ENCODE data around the gene TUBA4B. TPM values are rescaled to one million over a fixed set of nuclear protein-coding genes. Genes with fewer than 3 reads are reported as not detected.

TUBA4B gene
- not detected in 2 replicates for total RNA-seq
- long read RNA-seq = 0 reads

GRCh38 chr2:219252900-219253752 lies at the start of gene TUBA4B:
Gene TUBA4B, plus strand, starts transcription at chr2:219253243. Its CDS starts 165 bp downstream, at chr2:219253408.
- no peak for DNase-seq (ENCODE audit: low spot score, unreplicated experiment)
- H3K27me3 Mint-ChIP-seq = peaks cover 56% of the 10 kb centered on the region
- TF ChIP-seq CTCF (IDR thresholded peaks at IDR 0.05; ENCODE audit: unreplicated experiment) = no peak
- peak within 1 kb of the TSS; percentile 71 for H3K4me3 Mint-ChIP-seq (ENCODE audit: low read depth)
- peak within 1 kb of the TSS; percentile 52 for H3K27ac Mint-ChIP-seq
- H3K36me3 Mint-ChIP-seq (ENCODE audit: insufficient read depth) = no peaks in the 10 kb centered on the region
- H3K4me1 Mint-ChIP-seq (ENCODE audit: low read depth) = peaks cover 17% of the 10 kb centered on the region
- no peaks in the 10 kb centered on the region for H3K9me3 Mint-ChIP-seq (ENCODE audit: low read depth)

- Mint-ChIP-seq H3K36me3 (ENCODE audit: insufficient read depth) (peaks cover 5% of the 10 kb centered on the region), H3K27ac (no peak overlapping the region), H3K9me3 (ENCODE audit: low read depth) (no peaks in the 10 kb centered on the region), H3K4me3 (ENCODE audit: low read depth) (no peak overlapping the region), H3K4me1 (ENCODE audit: low read depth) (peaks cover 11% of the 10 kb centered on the region), H3K27me3 (peaks cover 5% of the 10 kb centered on the region)
- TF ChIP-seq CTCF (IDR thresholded peaks at IDR 0.05; ENCODE audit: unreplicated experiment) = no peak
- DNase-seq (ENCODE audit: low spot score, unreplicated experiment) = no peak
Measured at GRCh38 chr2:219204425-219205164, 48.4 kb upstream of the TUBA4B start.

- Mint-ChIP-seq H3K27me3 (peaks cover 4% of the 10 kb centered on the region), H3K4me3 (ENCODE audit: low read depth) (peak overlapping the region; percentile 47), H3K36me3 (ENCODE audit: insufficient read depth) (peaks cover 6% of the 10 kb centered on the region), H3K27ac (peak overlapping the region; percentile 59), H3K9me3 (ENCODE audit: low read depth) (no peaks in the 10 kb centered on the region), H3K4me1 (ENCODE audit: low read depth) (peaks cover 11% of the 10 kb centered on the region)
- no peak for DNase-seq (ENCODE audit: low spot score, unreplicated experiment)
- no peak for TF ChIP-seq CTCF (IDR thresholded peaks at IDR 0.05; ENCODE audit: unreplicated experiment)
Measured at GRCh38 chr2:219205165-219205538, 47.9 kb upstream of the TUBA4B start.

GRCh38 chr2:219205981-219206327 lies 47.1 kb upstream of the TUBA4B start:
- TF ChIP-seq CTCF (IDR thresholded peaks at IDR 0.05; ENCODE audit: unreplicated experiment) = no peak
- Mint-ChIP-seq H3K36me3 (ENCODE audit: insufficient read depth) (peaks cover 6% of the 10 kb centered on the region), H3K4me3 (ENCODE audit: low read depth) (peak overlapping the region; percentile 89), H3K4me1 (ENCODE audit: low read depth) (peaks cover 11% of the 10 kb centered on the region), H3K27ac (peak overlapping the region; percentile 98), H3K9me3 (ENCODE audit: low read depth) (no peaks in the 10 kb centered on the region), H3K27me3 (peaks cover 4% of the 10 kb centered on the region)
- DNase-seq (ENCODE audit: low spot score, unreplicated experiment) = no peak

GRCh38 chr2:219206328-219207133 lies 46.5 kb upstream of the TUBA4B start, which contains the start of gene ZFAND2B:
Gene ZFAND2B, plus strand, starts transcription at chr2:219206782. Its CDS starts 206 bp downstream, at chr2:219206988.
- Mint-ChIP-seq H3K27ac (peak within 1 kb of the TSS; percentile 98), H3K9me3 (ENCODE audit: low read depth) (no peaks in the 10 kb centered on the region), H3K27me3 (peaks cover 4% of the 10 kb centered on the region), H3K4me3 (ENCODE audit: low read depth) (peak within 1 kb of the TSS; percentile 89), H3K36me3 (ENCODE audit: insufficient read depth) (peaks cover 8% of the 10 kb centered on the region), H3K4me1 (ENCODE audit: low read depth) (peaks cover 11% of the 10 kb centered on the region)
- TF ChIP-seq CTCF (IDR thresholded peaks at IDR 0.05; ENCODE audit: unreplicated experiment) = peak; percentile 10
- DNase-seq (ENCODE audit: low spot score, unreplicated experiment) = peak; percentile 90

All from progenitor cell of endocrine pancreas (in vitro differentiated cells).